ENCODE results near the gene GLMN.

DNA sequence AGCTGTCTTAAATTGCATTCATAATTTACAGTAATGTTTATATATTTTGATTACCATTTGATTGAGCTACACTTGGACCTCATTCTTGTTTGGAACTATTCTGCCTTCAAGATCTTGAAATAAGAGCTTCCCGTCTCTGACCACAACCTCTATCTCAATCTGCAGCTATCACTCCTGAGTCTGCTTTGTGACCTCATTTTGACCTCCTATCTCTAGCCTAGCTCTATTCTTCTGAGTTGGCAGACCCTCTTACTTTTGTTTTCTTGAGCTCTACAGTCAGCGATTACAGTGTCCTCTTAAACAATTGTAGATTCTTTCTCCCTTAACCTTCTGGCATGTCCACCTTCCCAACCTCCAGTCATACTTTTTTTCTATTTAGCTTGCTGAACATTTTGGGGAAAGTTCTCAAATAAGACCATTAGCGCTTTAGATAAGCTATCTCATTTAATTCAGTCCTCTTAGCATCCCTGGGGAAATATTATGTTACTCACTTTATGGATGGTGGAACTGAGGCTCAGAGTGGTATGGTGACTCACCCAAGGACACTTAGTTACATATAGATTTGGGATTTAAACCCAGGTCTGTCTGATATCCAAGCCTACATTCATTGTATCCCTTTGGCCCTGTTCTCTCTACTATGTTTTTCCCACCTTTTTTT is 19.2 kb upstream of the GLMN start:
- no peak for TF ChIP-seq CTCF (IDR thresholded peaks at IDR 0.05)
- TF ChIP-seq EP300 (IDR thresholded peaks at IDR 0.05), result no peak
- no peak for TF ChIP-seq POLR2A (IDR thresholded peaks at IDR 0.05)
- no peak for TF ChIP-seq POLR2AphosphoS5 (IDR thresholded peaks at IDR 0.05)
